Kidney (tissue), 14 donors: ENCODE measurements around the gene HECTD4. TPM values are rescaled to one million over a fixed set of nuclear protein-coding genes. Genes with fewer than 3 reads are reported as not detected.

Experiments used
- DNase-seq, 5 donors: peaks; one replicate each; pipeline ENCODE4 v3.0.0-alpha.2; 2013 to 2020
- FAIRE-seq: peaks from 2 replicates; lab custom pipeline; 2012; peaks lifted over from hg19 to GRCh38; lab: Jason Lieb, UNC
- H3K27ac ChIP-seq, 2 donors: one replicate each; pipeline ENCODE4 v1.7.0; 2013; ENCODE audit warnings: low read depth in 2 of 2, low read length in 2 of 2, inconsistent platforms in 1 of 2
- H3K27me3 ChIP-seq: one replicate; pipeline ENCODE4 v1.7.1; 2013; ENCODE audit warnings: low read length, inconsistent platforms; ENCODE audit not compliant: control insufficient read depth, insufficient read depth
- H3K36me3 ChIP-seq, 3 donors: one replicate each; pipeline versions ENCODE4 v1.7.0 to v1.7.1; 2013; ENCODE audit warnings: low read length in 3 of 3, control low read depth in 1 of 3, inconsistent platforms in 1 of 3; ENCODE audit not compliant: insufficient read depth in 3 of 3, control insufficient read depth in 2 of 3
- H3K4me1 ChIP-seq, 3 donors: one replicate each; pipeline versions ENCODE4 v1.7.0 to v1.7.1; 2013; ENCODE audit warnings: low read length in 3 of 3, inconsistent platforms in 1 of 3, low read depth in 1 of 3; ENCODE audit not compliant: control insufficient read depth in 2 of 3, insufficient read depth in 2 of 3
- H3K4me3 ChIP-seq, 3 donors: one replicate each; pipeline versions ENCODE4 v1.7.0 to v1.8.1; 2013; ENCODE audit warnings: low read length in 3 of 3, control low read depth in 1 of 3, inconsistent platforms in 1 of 3
- H3K9ac ChIP-seq, 3 donors: one replicate each; pipeline versions ENCODE4 v1.7.0 to v1.7.1; 2013; ENCODE audit warnings: low read length in 3 of 3, control low read depth in 1 of 3, inconsistent platforms in 1 of 3
- H3K9me3 ChIP-seq, 3 donors: one replicate each; pipeline versions ENCODE4 v1.7.0 to v1.7.1; 2013; ENCODE audit warnings: low read length in 3 of 3, control low read depth in 1 of 3, inconsistent platforms in 1 of 3; ENCODE audit not compliant: control insufficient read depth in 2 of 3, insufficient read depth in 1 of 3
- CTCF ChIP-seq: IDR thresholded peaks from 3 replicates; pipeline ENCODE4 v1.5.1; 2012; ENCODE audit warnings: mild to moderate bottlenecking, moderate library complexity, borderline replicate concordance; ENCODE audit not compliant: insufficient read depth; ENCODE audit errors: extremely low read depth
- intact Hi-C: fragments of 100-400 bp; cut with DNase I; formaldehyde crosslinking; loops from one replicate; pipeline ENCODE4 v1.11.1; 2022
- polyA plus RNA-seq: library from polyadenylated mRNA; stranded (reverse); fragments of 350-450 nt; fragmentation: Illumina TruSeq; extraction: RNeasy Lipid Tissue Mini Kit (QIAGEN cat#74804); gene quantifications from one replicate; pipeline ENCODE4 v1.2.3, GENCODE V29; 2014; ENCODE audit warnings: low read depth, low replicate concordance; ENCODE audit not compliant: insufficient read depth
- total RNA-seq: library from RNA; stranded (reverse); fragmentation: NEBNext Ultra II Directional; extraction: Animal tissue kit (Norgen Biotek cat#: 25700); gene quantifications from one replicate; pipeline ENCODE4 v1.2.1, GENCODE V29; 2021
- donor health status: control.
- donor health status: control.
- donor health status: control.
- donor health status: control.
- donor health status: control.
- donor health status: DM: yes; HTN: yes; CAD: no.
- donor health status: Normal renal cell carcinoma (clear cell type).

Gene HECTD4
- total and polyA plus RNA-seq, 2 donors from 2014 or later, result 15.6 to 53.1 TPM

- no peak overlapping the region for H3K27ac ChIP-seq
- H3K27me3 ChIP-seq, result no peaks in the 10 kb centered on the region
- no peak overlapping the region for H3K4me3 ChIP-seq
- H3K36me3 ChIP-seq, result no peaks in the 10 kb centered on the region
- intact Hi-C loops, result no loop called here
- DNase-seq (no peak), FAIRE-seq (no peak)
- no peak for TF ChIP-seq CTCF
- no peaks in the 10 kb centered on the region for H3K9me3 ChIP-seq
- no peak overlapping the region for H3K9ac ChIP-seq
- H3K4me1 ChIP-seq, result no peaks in the 10 kb centered on the region
Observed at GRCh38 chr12:112370868-112371510, 11.2 kb downstream of the HECTD4 start.

GRCh38 chr12:112370199-112370598 is 12.0 kb downstream of the HECTD4 start:
- Histone ChIP-seq H3K4me3 (no peak overlapping the region), H3K27me3 (no peaks in the 10 kb centered on the region), H3K9ac (no peak overlapping the region), H3K9me3 (no peaks in the 10 kb centered on the region), H3K27ac (no peak overlapping the region), H3K4me1 (no peaks in the 10 kb centered on the region), H3K36me3 (no peaks in the 10 kb centered on the region)
- no peak for TF ChIP-seq CTCF
- intact Hi-C loops, result no loop called here
- DNase-seq, result no peak
- FAIRE-seq, result no peak

- H3K27me3 ChIP-seq, result no peaks in the 10 kb centered on the region
- no peak for TF ChIP-seq CTCF
- no peak overlapping the region for H3K27ac ChIP-seq
- H3K4me3 ChIP-seq, result no peak overlapping the region
- DNase-seq (no peak), FAIRE-seq (no peak)
- no peaks in the 10 kb centered on the region for H3K36me3 ChIP-seq
- H3K9me3 ChIP-seq, result no peaks in the 10 kb centered on the region
- no peak overlapping the region for H3K9ac ChIP-seq
- no peaks in the 10 kb centered on the region for H3K4me1 ChIP-seq
- intact Hi-C loops, result no loop called here
Observed at GRCh38 chr12:112368856-112369255, 13.4 kb downstream of the HECTD4 start.

GRCh38 chr12:112367965-112368364 is 14.3 kb downstream of the HECTD4 start:
- TF ChIP-seq CTCF, result no peak

More at GRCh38 chr12:112367965-112368364, 14.3 kb downstream of the HECTD4 start:
- Histone ChIP-seq H3K27ac (no peak overlapping the region), H3K9me3 (no peaks in the 10 kb centered on the region), H3K4me1 (no peaks in the 10 kb centered on the region), H3K36me3 (no peaks in the 10 kb centered on the region), H3K27me3 (no peaks in the 10 kb centered on the region), H3K9ac (no peak overlapping the region), H3K4me3 (no peak overlapping the region)
- no peak for DNase-seq
- FAIRE-seq, result no peak
- intact Hi-C loops, result no loop called here
